ENCODE data around the gene CORO6.

CORO6 gene

GRCh38 chr17:29665481-29665810 is 42.7 kb upstream of the CORO6 start:
- Histone ChIP-seq H3K79me1 (ENCODE audit: low read depth, low read length) (no peaks in the 10 kb centered on the region), H3K9me3 (replicated peaks in 1 of 2; ENCODE audit: control insufficient read depth in 2 of 2, insufficient read depth in 1 of 2, low read depth in 1 of 2, low read length in 2 of 2) (no peaks in the 10 kb centered on the region), H2AFZ (ENCODE audit: low read length) (no peak overlapping the region), H3K4ac (ENCODE audit: low read length) (no peak overlapping the region), H3K27ac (replicated peaks; ENCODE audit: low read length) (no peak overlapping the region), H4K91ac (ENCODE audit: low read depth, low read length, poor library complexity) (no peak overlapping the region), H3K9ac (ENCODE audit: low read depth, low read length, poor library complexity) (no peak overlapping the region), H2BK5ac (ENCODE audit: low read length) (no peak overlapping the region), H2BK120ac (ENCODE audit: low read depth, low read length) (no peak overlapping the region), H3K4me2 (ENCODE audit: insufficient read depth, low read length, poor library complexity, severe bottlenecking) (no peak overlapping the region), H2BK12ac (ENCODE audit: low read length) (no peak overlapping the region), H3K27me3 (ENCODE audit: control insufficient read depth in 3 of 3, insufficient read depth in 3 of 3, low read depth in 1 of 3, low read length in 3 of 3) (no peaks in the 10 kb centered on the region), H4K8ac (ENCODE audit: low read depth, low read length) (no peak overlapping the region), H3K14ac (ENCODE audit: low read length) (no peak overlapping the region), H3K36me3 (replicated peaks in 1 of 2; ENCODE audit: control insufficient read depth in 2 of 2, insufficient read depth in 2 of 2, low read length in 2 of 2) (peaks cover 0 to 19% of the 10 kb centered on the region in 2 donors), H3K4me3 (ENCODE audit: low read length in 2 of 2) (no peak overlapping the region), H2AK5ac (ENCODE audit: low read depth, low read length) (no peak overlapping the region), H2BK15ac (ENCODE audit: low read length) (no peak overlapping the region), H3K18ac (ENCODE audit: low read length) (no peak overlapping the region), H3K23ac (ENCODE audit: low read depth, low read length, poor library complexity) (no peak overlapping the region), H3K4me1 (ENCODE audit: control insufficient read depth in 2 of 2, insufficient read depth in 1 of 2, low read depth in 1 of 2, low read length in 2 of 2) (peaks cover 0 to 3% of the 10 kb centered on the region in 2 donors)
- no peak for DNase-seq (ENCODE audit: low spot score)
- no CpG with 5 or more reads among the region's 1 CpG for WGBS, 2 donors (ENCODE audit: extremely low coverage in 2 of 2, insufficient read length in 2 of 2, insufficient replicate concordance in 1 of 2)

- H3K27me3 ChIP-seq (ENCODE audit: control insufficient read depth in 3 of 3, insufficient read depth in 3 of 3, low read depth in 1 of 3, low read length in 3 of 3), result no peaks in the 10 kb centered on the region
- H2BK5ac ChIP-seq (ENCODE audit: low read length), result no peak overlapping the region
- H3K9me3 ChIP-seq (replicated peaks in 1 of 2; ENCODE audit: control insufficient read depth in 2 of 2, insufficient read depth in 1 of 2, low read depth in 1 of 2, low read length in 2 of 2), result no peaks in the 10 kb centered on the region
- H3K18ac ChIP-seq (ENCODE audit: low read length), result no peak overlapping the region
- no peak overlapping the region for H4K91ac ChIP-seq (ENCODE audit: low read depth, low read length, poor library complexity)
- no peak overlapping the region for H2BK12ac ChIP-seq (ENCODE audit: low read length)
- H3K9ac ChIP-seq (ENCODE audit: low read depth, low read length, poor library complexity), result no peak overlapping the region
- no peak overlapping the region for H3K14ac ChIP-seq (ENCODE audit: low read length)
- H3K4me3 ChIP-seq (ENCODE audit: low read length in 2 of 2), result no peak overlapping the region
- H4K8ac ChIP-seq (ENCODE audit: low read depth, low read length), result no peak overlapping the region
- WGBS, 2 donors (ENCODE audit: extremely low coverage in 2 of 2, insufficient read length in 2 of 2, insufficient replicate concordance in 1 of 2), result no CpG with 5 or more reads among the region's 2 CpGs
- H3K36me3 ChIP-seq (replicated peaks in 1 of 2; ENCODE audit: control insufficient read depth in 2 of 2, insufficient read depth in 2 of 2, low read length in 2 of 2), result peaks cover 0 to 18% of the 10 kb centered on the region in 2 donors
- H3K4ac ChIP-seq (ENCODE audit: low read length), result no peak overlapping the region
- H3K23ac ChIP-seq (ENCODE audit: low read depth, low read length, poor library complexity), result no peak overlapping the region
- DNase-seq (ENCODE audit: low spot score), result no peak
- H3K4me1 ChIP-seq (ENCODE audit: control insufficient read depth in 2 of 2, insufficient read depth in 1 of 2, low read depth in 1 of 2, low read length in 2 of 2), result peaks cover 0 to 3% of the 10 kb centered on the region in 2 donors
- H3K27ac ChIP-seq (replicated peaks; ENCODE audit: low read length), result no peak overlapping the region
- H3K4me2 ChIP-seq (ENCODE audit: insufficient read depth, low read length, poor library complexity, severe bottlenecking), result no peak overlapping the region
- no peaks in the 10 kb centered on the region for H3K79me1 ChIP-seq (ENCODE audit: low read depth, low read length)
- H2BK15ac ChIP-seq (ENCODE audit: low read length), result no peak overlapping the region
- no peak overlapping the region for H2AK5ac ChIP-seq (ENCODE audit: low read depth, low read length)
- no peak overlapping the region for H2BK120ac ChIP-seq (ENCODE audit: low read depth, low read length)
- no peak overlapping the region for H2AFZ ChIP-seq (ENCODE audit: low read length)
Measured at GRCh38 chr17:29664743-29665480, 42.2 kb upstream of the CORO6 start.

GRCh38 chr17:29663155-29663554 is 40.4 kb upstream of the CORO6 start:
- Histone ChIP-seq H3K23ac (ENCODE audit: low read depth, low read length, poor library complexity) (no peak overlapping the region), H2BK15ac (ENCODE audit: low read length) (no peak overlapping the region), H4K91ac (ENCODE audit: low read depth, low read length, poor library complexity) (no peak overlapping the region), H2BK12ac (ENCODE audit: low read length) (no peak overlapping the region), H2BK5ac (ENCODE audit: low read length) (no peak overlapping the region), H3K27ac (replicated peaks; ENCODE audit: low read length) (no peak overlapping the region), H2AK5ac (ENCODE audit: low read depth, low read length) (no peak overlapping the region), H3K4me1 (ENCODE audit: control insufficient read depth in 2 of 2, insufficient read depth in 1 of 2, low read depth in 1 of 2, low read length in 2 of 2) (peaks cover 0 to 3% of the 10 kb centered on the region in 2 donors), H4K8ac (ENCODE audit: low read depth, low read length) (no peak overlapping the region), H3K18ac (ENCODE audit: low read length) (no peak overlapping the region), H3K4me2 (ENCODE audit: insufficient read depth, low read length, poor library complexity, severe bottlenecking) (no peak overlapping the region), H3K36me3 (replicated peaks in 1 of 2; ENCODE audit: control insufficient read depth in 2 of 2, insufficient read depth in 2 of 2, low read length in 2 of 2) (peaks cover 0 to 16% of the 10 kb centered on the region in 2 donors), H3K14ac (ENCODE audit: low read length) (no peak overlapping the region), H3K4ac (ENCODE audit: low read length) (no peak overlapping the region), H3K9me3 (replicated peaks in 1 of 2; ENCODE audit: control insufficient read depth in 2 of 2, insufficient read depth in 1 of 2, low read depth in 1 of 2, low read length in 2 of 2) (no peaks in the 10 kb centered on the region), H2AFZ (ENCODE audit: low read length) (no peak overlapping the region), H2BK120ac (ENCODE audit: low read depth, low read length) (no peak overlapping the region), H3K9ac (ENCODE audit: low read depth, low read length, poor library complexity) (no peak overlapping the region), H3K27me3 (ENCODE audit: control insufficient read depth in 3 of 3, insufficient read depth in 3 of 3, low read depth in 1 of 3, low read length in 3 of 3) (no peaks in the 10 kb centered on the region), H3K4me3 (ENCODE audit: low read length in 2 of 2) (no peak overlapping the region), H3K79me1 (ENCODE audit: low read depth, low read length) (no peaks in the 10 kb centered on the region)
- WGBS, 2 donors (ENCODE audit: extremely low coverage in 2 of 2, insufficient read length in 2 of 2, insufficient replicate concordance in 1 of 2), result no CpG with 5 or more reads among the region's 1 CpG
- no peak for DNase-seq (ENCODE audit: low spot score)

GRCh38 chr17:29661213-29661612 is 38.5 kb upstream of the CORO6 start:
- H3K18ac ChIP-seq (ENCODE audit: low read length), result no peak overlapping the region
- no peak overlapping the region for H2BK15ac ChIP-seq (ENCODE audit: low read length)
- H3K23ac ChIP-seq (ENCODE audit: low read depth, low read length, poor library complexity), result no peak overlapping the region
- no peak overlapping the region for H2BK120ac ChIP-seq (ENCODE audit: low read depth, low read length)
- H3K4ac ChIP-seq (ENCODE audit: low read length), result no peak overlapping the region
- H2BK12ac ChIP-seq (ENCODE audit: low read length), result no peak overlapping the region
- H3K4me2 ChIP-seq (ENCODE audit: insufficient read depth, low read length, poor library complexity, severe bottlenecking), result no peak overlapping the region
- no peak overlapping the region for H4K8ac ChIP-seq (ENCODE audit: low read depth, low read length)
- H3K27me3 ChIP-seq (ENCODE audit: control insufficient read depth in 3 of 3, insufficient read depth in 3 of 3, low read depth in 1 of 3, low read length in 3 of 3), result no peaks in the 10 kb centered on the region
- H2BK5ac ChIP-seq (ENCODE audit: low read length), result no peak overlapping the region
- no peak overlapping the region for H3K9ac ChIP-seq (ENCODE audit: low read depth, low read length, poor library complexity)
- DNase-seq (ENCODE audit: low spot score), result no peak
- no peak overlapping the region for H2AFZ ChIP-seq (ENCODE audit: low read length)
- H3K9me3 ChIP-seq (replicated peaks in 1 of 2; ENCODE audit: control insufficient read depth in 2 of 2, insufficient read depth in 1 of 2, low read depth in 1 of 2, low read length in 2 of 2), result no peaks in the 10 kb centered on the region
- WGBS, 2 donors (ENCODE audit: extremely low coverage in 2 of 2, insufficient read length in 2 of 2, insufficient replicate concordance in 1 of 2), result no CpG with 5 or more reads among the region's 2 CpGs
- no peak overlapping the region for H3K4me3 ChIP-seq (ENCODE audit: low read length in 2 of 2)
- H3K14ac ChIP-seq (ENCODE audit: low read length), result no peak overlapping the region
- H3K27ac ChIP-seq (replicated peaks; ENCODE audit: low read length), result no peak overlapping the region
- peaks cover 0 to 3% of the 10 kb centered on the region in 2 donors for H3K4me1 ChIP-seq (ENCODE audit: control insufficient read depth in 2 of 2, insufficient read depth in 1 of 2, low read depth in 1 of 2, low read length in 2 of 2)
- H3K79me1 ChIP-seq (ENCODE audit: low read depth, low read length), result no peaks in the 10 kb centered on the region
- no peak overlapping the region for H2AK5ac ChIP-seq (ENCODE audit: low read depth, low read length)
- no peak overlapping the region for H4K91ac ChIP-seq (ENCODE audit: low read depth, low read length, poor library complexity)
- H3K36me3 ChIP-seq (replicated peaks in 1 of 2; ENCODE audit: control insufficient read depth in 2 of 2, insufficient read depth in 2 of 2, low read length in 2 of 2), result peaks cover 0 to 9% of the 10 kb centered on the region in 2 donors
